GM19099 (cell line): ENCODE data around the gene CASKIN1.

Source experiments
- POLR2A ChIP-seq: IDR thresholded peaks from 3 replicates; pipeline ENCODE4 v1.6.1; 2011; ENCODE audit warnings: low read depth; ENCODE audit not compliant: insufficient read length; ENCODE audit errors: extremely low read depth

The CASKIN1 gene

GRCh38 chr16:2179576-2179975 lies 16.8 kb downstream of the CASKIN1 start:
- no peak for TF ChIP-seq POLR2A

GRCh38 chr16:2179107-2179501 lies 17.3 kb downstream of the CASKIN1 start:
- no peak for TF ChIP-seq POLR2A

GRCh38 chr16:2178321-2179106 lies 17.9 kb downstream of the CASKIN1 start:
- no peak for TF ChIP-seq POLR2A

- TF ChIP-seq POLR2A: no peak
Measured at GRCh38 chr16:2177561-2177960, 18.8 kb downstream of the CASKIN1 start.

- TF ChIP-seq POLR2A: no peak
Measured at GRCh38 chr16:2177101-2177500, 19.3 kb downstream of the CASKIN1 start.

GRCh38 chr16:2176047-2176446 lies 20.4 kb downstream of the CASKIN1 start:
- no peak for TF ChIP-seq POLR2A

GRCh38 chr16:2175454-2175853 lies 21.0 kb downstream of the CASKIN1 start:
- no peak for TF ChIP-seq POLR2A

GRCh38 chr16:2174396-2175131 lies 21.8 kb downstream of the CASKIN1 start:
- no peak for TF ChIP-seq POLR2A

GRCh38 chr16:2173916-2174315 lies 22.5 kb downstream of the CASKIN1 start:
- no peak for TF ChIP-seq POLR2A

GRCh38 chr16:2173366-2173765 lies 23.0 kb downstream of the CASKIN1 start:
- no peak for TF ChIP-seq POLR2A

GRCh38 chr16:2172688-2173335 lies 23.6 kb downstream of the CASKIN1 start:
- no peak for TF ChIP-seq POLR2A

- TF ChIP-seq POLR2A: no peak
Measured at GRCh38 chr16:2171601-2172178, 24.7 kb downstream of the CASKIN1 start.

- TF ChIP-seq POLR2A: no peak
Measured at GRCh38 chr16:2170587-2171435, 25.6 kb downstream of the CASKIN1 start.

- no peak for TF ChIP-seq POLR2A
Measured at GRCh38 chr16:2170080-2170479, 26.3 kb downstream of the CASKIN1 start.
